ENCODE measurements around the gene TBC1D22A. TPM values are rescaled to one million over a fixed set of nuclear protein-coding genes. Genes with fewer than 3 reads are reported as not detected.

The TBC1D22A gene
- total and polyA plus RNA-seq, 2 donors = 11.8 to 25.7 TPM

DNA sequence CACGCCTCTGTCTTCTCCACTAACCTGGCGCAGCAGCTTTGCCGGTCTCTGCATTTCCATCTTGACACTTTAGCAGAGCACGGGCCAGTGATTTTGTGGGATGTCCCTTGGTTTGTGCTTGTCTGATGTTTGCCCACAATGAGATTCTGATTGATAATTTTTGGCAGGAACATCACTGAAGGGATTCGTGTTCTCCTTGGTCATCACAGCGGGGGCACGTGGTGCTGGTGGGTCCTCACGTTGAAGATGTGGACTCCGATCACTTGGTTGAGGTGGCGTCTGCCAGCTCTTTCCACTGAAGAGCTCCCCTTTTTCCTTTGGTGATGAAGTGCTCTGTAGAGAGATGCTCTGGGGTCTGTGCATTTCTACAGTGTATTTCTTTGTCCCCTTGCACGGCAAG, 37.2 kb downstream of the TBC1D22A start:
- peaks cover 38 to 50% of the 10 kb centered on the region in 2 donors for H3K36me3 ChIP-seq (ENCODE audit: control insufficient read depth in 2 of 2, insufficient read depth in 2 of 2, low read length in 1 of 2)

DNA sequence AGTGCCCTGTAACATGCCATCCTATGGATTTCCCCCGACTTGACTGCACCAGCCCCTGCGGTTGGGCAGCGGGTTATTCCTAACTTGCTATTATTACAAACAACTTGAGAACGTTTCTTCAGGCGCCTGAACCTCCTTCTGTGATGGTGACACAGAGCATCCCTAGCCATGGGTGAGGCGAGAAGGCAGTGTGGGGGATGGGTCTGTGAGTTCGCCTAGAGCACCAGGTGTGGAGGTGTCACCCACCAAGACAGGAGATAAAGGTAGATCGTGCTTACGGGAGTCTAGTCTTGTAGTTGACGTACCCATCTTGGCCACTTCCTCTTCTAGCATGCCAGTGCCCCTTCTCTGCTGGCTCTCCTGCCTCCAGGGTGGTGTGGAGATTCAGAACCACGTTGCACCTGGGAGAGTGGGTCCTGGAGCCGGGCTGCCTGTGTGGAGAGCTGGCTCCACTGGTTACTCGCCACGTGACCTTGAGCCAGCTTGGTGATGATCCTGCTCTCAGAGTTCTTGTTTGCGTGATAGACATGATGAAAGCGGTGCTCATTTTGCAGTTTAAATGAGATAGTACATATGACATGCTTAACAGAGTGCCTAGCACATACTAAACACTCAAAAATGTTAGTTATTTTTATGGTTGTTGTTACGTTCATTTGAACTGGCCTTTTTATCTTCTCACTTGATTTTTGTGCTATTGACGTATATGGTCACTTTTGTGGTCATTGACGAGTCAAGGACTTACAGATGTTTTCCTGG, 37.8 kb downstream of the TBC1D22A start:
- DNase-seq (ENCODE audit: low read depth in 6 of 9, low spot score in 9 of 9) = no peak
- no peaks in the 10 kb centered on the region for H3K9me3 ChIP-seq (ENCODE audit: control insufficient read depth in 2 of 2, insufficient read depth in 1 of 2, low read length in 1 of 2)
- H3K36me3 ChIP-seq (ENCODE audit: control insufficient read depth in 2 of 2, insufficient read depth in 2 of 2, low read length in 1 of 2) = peaks cover 40 to 50% of the 10 kb centered on the region in 2 donors
- H3K27me3 ChIP-seq (ENCODE audit: control insufficient read depth in 2 of 2, insufficient read depth in 1 of 2, low read length in 1 of 2) = no peaks in the 10 kb centered on the region
- no peak overlapping the region for H3K27ac ChIP-seq (ENCODE audit: low read depth in 1 of 2, low read length in 1 of 2)
- H3K4me3 ChIP-seq (ENCODE audit: low read length in 2 of 2) = no peak overlapping the region
- peaks cover 6 to 26% of the 10 kb centered on the region in 2 donors for H3K4me1 ChIP-seq (ENCODE audit: control insufficient read depth in 2 of 2, insufficient read depth in 2 of 2, low read length in 2 of 2)
- WGBS = 92% methylated on average over 19 of the region's 19 CpGs

More for the DNA sequence above, 37.2 kb downstream of the TBC1D22A start:
- Histone ChIP-seq H3K27ac (ENCODE audit: low read depth in 1 of 2, low read length in 1 of 2) (no peak overlapping the region), H3K4me1 (ENCODE audit: control insufficient read depth in 2 of 2, insufficient read depth in 2 of 2, low read length in 2 of 2) (peaks cover 6 to 26% of the 10 kb centered on the region in 2 donors), H3K4me3 (ENCODE audit: low read length in 2 of 2) (no peak overlapping the region), H3K27me3 (ENCODE audit: control insufficient read depth in 2 of 2, insufficient read depth in 1 of 2, low read length in 1 of 2) (no peaks in the 10 kb centered on the region), H3K9me3 (ENCODE audit: control insufficient read depth in 2 of 2, insufficient read depth in 1 of 2, low read length in 1 of 2) (no peaks in the 10 kb centered on the region)
- DNase-seq (ENCODE audit: low read depth in 6 of 9, low spot score in 9 of 9) = no peak
- WGBS = 89% methylated on average over 11 of the region's 11 CpGs

GRCh38 chr22:46801331-46801811, 38.9 kb downstream of the TBC1D22A start:
- Histone ChIP-seq H3K4me3 (ENCODE audit: low read length in 2 of 2) (no peak overlapping the region), H3K27me3 (ENCODE audit: control insufficient read depth in 2 of 2, insufficient read depth in 1 of 2, low read length in 1 of 2) (no peaks in the 10 kb centered on the region), H3K9me3 (ENCODE audit: control insufficient read depth in 2 of 2, insufficient read depth in 1 of 2, low read length in 1 of 2) (no peaks in the 10 kb centered on the region), H3K4me1 (ENCODE audit: control insufficient read depth in 2 of 2, insufficient read depth in 2 of 2, low read length in 2 of 2) (peaks cover 15 to 29% of the 10 kb centered on the region in 2 donors), H3K27ac (ENCODE audit: low read depth in 1 of 2, low read length in 1 of 2) (no peak overlapping the region), H3K36me3 (ENCODE audit: control insufficient read depth in 2 of 2, insufficient read depth in 2 of 2, low read length in 1 of 2) (peaks cover 37 to 45% of the 10 kb centered on the region in 2 donors)
- WGBS = 97% methylated on average over 15 of the region's 15 CpGs
- DNase-seq (ENCODE audit: low read depth in 6 of 9, low spot score in 9 of 9) = no peak

GRCh38 chr22:46801826-46802607, 39.6 kb downstream of the TBC1D22A start:
- 98% methylated on average over 20 of the region's 20 CpGs for WGBS
- H3K27ac ChIP-seq (ENCODE audit: low read depth in 1 of 2, low read length in 1 of 2) = no peak overlapping the region
- H3K36me3 ChIP-seq (ENCODE audit: control insufficient read depth in 2 of 2, insufficient read depth in 2 of 2, low read length in 1 of 2) = peaks cover 36 to 43% of the 10 kb centered on the region in 2 donors
- DNase-seq (ENCODE audit: low read depth in 6 of 9, low spot score in 9 of 9) = no peak
- peaks cover 20 to 34% of the 10 kb centered on the region in 2 donors for H3K4me1 ChIP-seq (ENCODE audit: control insufficient read depth in 2 of 2, insufficient read depth in 2 of 2, low read length in 2 of 2)
- no peaks in the 10 kb centered on the region for H3K9me3 ChIP-seq (ENCODE audit: control insufficient read depth in 2 of 2, insufficient read depth in 1 of 2, low read length in 1 of 2)
- no peaks in the 10 kb centered on the region for H3K27me3 ChIP-seq (ENCODE audit: control insufficient read depth in 2 of 2, insufficient read depth in 1 of 2, low read length in 1 of 2)
- no peak overlapping the region for H3K4me3 ChIP-seq (ENCODE audit: low read length in 2 of 2)

DNA sequence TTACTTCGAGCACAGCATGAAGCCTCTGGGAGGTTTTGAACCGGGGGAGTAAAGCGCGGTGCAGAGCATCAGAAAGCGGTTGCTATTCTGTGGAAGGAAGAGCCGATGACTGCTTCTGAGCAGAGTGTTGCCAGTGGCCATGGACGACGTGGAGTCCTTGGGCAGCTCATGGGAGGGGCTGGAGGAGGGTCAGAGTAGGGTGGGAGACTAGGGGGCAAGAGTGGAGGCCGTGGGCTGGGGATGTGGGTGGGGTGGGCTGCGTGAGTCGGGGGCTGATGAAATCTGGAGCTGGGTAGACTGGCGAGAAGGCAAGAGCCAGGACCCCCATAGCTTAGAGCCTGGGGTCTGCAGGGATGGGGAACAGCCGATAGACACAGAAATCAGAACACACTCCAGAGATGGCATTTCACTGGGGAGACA, 40.2 kb downstream of the TBC1D22A start:
- 97% methylated on average over 13 of the region's 13 CpGs for WGBS
- no peak overlapping the region for H3K4me3 ChIP-seq (ENCODE audit: low read length in 2 of 2)
- DNase-seq (ENCODE audit: low read depth in 6 of 9, low spot score in 9 of 9) = no peak
- no peaks in the 10 kb centered on the region for H3K9me3 ChIP-seq (ENCODE audit: control insufficient read depth in 2 of 2, insufficient read depth in 1 of 2, low read length in 1 of 2)
- peaks cover 25 to 40% of the 10 kb centered on the region in 2 donors for H3K4me1 ChIP-seq (ENCODE audit: control insufficient read depth in 2 of 2, insufficient read depth in 2 of 2, low read length in 2 of 2)
- H3K27ac ChIP-seq (ENCODE audit: low read depth in 1 of 2, low read length in 1 of 2) = no peak overlapping the region
- H3K36me3 ChIP-seq (ENCODE audit: control insufficient read depth in 2 of 2, insufficient read depth in 2 of 2, low read length in 1 of 2) = peaks cover 31 to 37% of the 10 kb centered on the region in 2 donors
- H3K27me3 ChIP-seq (ENCODE audit: control insufficient read depth in 2 of 2, insufficient read depth in 1 of 2, low read length in 1 of 2) = no peaks in the 10 kb centered on the region

GRCh38 chr22:46803031-46803880, 40.8 kb downstream of the TBC1D22A start:
- no peak overlapping the region for H3K27ac ChIP-seq (ENCODE audit: low read depth in 1 of 2, low read length in 1 of 2)
- no peak overlapping the region for H3K4me3 ChIP-seq (ENCODE audit: low read length in 2 of 2)
- no peaks in the 10 kb centered on the region for H3K27me3 ChIP-seq (ENCODE audit: control insufficient read depth in 2 of 2, insufficient read depth in 1 of 2, low read length in 1 of 2)
- 34% methylated on average over 28 of the region's 28 CpGs for WGBS
- DNase-seq (ENCODE audit: low read depth in 6 of 9, low spot score in 9 of 9) = peak; percentile 32 to 80 (median 56)
- peaks cover 25 to 41% of the 10 kb centered on the region in 2 donors for H3K4me1 ChIP-seq (ENCODE audit: control insufficient read depth in 2 of 2, insufficient read depth in 2 of 2, low read length in 2 of 2)
- H3K9me3 ChIP-seq (ENCODE audit: control insufficient read depth in 2 of 2, insufficient read depth in 1 of 2, low read length in 1 of 2) = no peaks in the 10 kb centered on the region
- H3K36me3 ChIP-seq (ENCODE audit: control insufficient read depth in 2 of 2, insufficient read depth in 2 of 2, low read length in 1 of 2) = peaks cover 31% of the 10 kb centered on the region in 2 donors

GRCh38 chr22:46803936-46804335, 41.5 kb downstream of the TBC1D22A start:
- WGBS = 93% methylated on average over 10 of the region's 10 CpGs
- Histone ChIP-seq H3K4me1 (ENCODE audit: control insufficient read depth in 2 of 2, insufficient read depth in 2 of 2, low read length in 2 of 2) (peaks cover 25 to 35% of the 10 kb centered on the region in 2 donors), H3K36me3 (ENCODE audit: control insufficient read depth in 2 of 2, insufficient read depth in 2 of 2, low read length in 1 of 2) (peaks cover 28 to 31% of the 10 kb centered on the region in 2 donors)

DNA sequence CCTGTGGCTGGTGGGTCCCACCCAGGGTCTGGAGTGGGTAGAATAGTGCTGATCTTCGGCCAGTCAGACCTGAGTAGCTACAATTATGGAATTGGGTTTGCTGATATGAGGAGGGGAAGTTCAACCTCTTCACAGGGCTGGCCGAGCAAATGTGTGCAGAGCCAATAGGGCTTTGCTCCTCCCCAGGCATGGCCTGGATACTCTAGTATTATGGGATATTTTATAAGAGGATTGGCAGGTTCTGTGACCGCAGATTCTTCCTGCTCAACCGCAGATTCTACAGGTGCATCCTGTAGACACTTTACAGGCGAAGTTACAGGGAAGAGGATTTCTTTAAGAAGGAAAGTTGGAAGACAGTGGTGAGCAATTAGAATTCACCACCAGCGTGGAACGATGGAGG, 44.3 kb downstream of the TBC1D22A start:
- Histone ChIP-seq H3K4me1 (ENCODE audit: control insufficient read depth in 2 of 2, insufficient read depth in 2 of 2, low read length in 2 of 2) (peaks cover 25% of the 10 kb centered on the region in 2 donors), H3K9me3 (ENCODE audit: control insufficient read depth in 2 of 2, insufficient read depth in 1 of 2, low read length in 1 of 2) (peaks cover 0 to 4% of the 10 kb centered on the region in 2 donors), H3K4me3 (ENCODE audit: low read length in 2 of 2) (no peak overlapping the region), H3K27me3 (ENCODE audit: control insufficient read depth in 2 of 2, insufficient read depth in 1 of 2, low read length in 1 of 2) (no peaks in the 10 kb centered on the region), H3K27ac (ENCODE audit: low read depth in 1 of 2, low read length in 1 of 2) (peak overlapping the region in 1 of 2 donors; percentile 71), H3K36me3 (ENCODE audit: control insufficient read depth in 2 of 2, insufficient read depth in 2 of 2, low read length in 1 of 2) (peaks cover 11 to 20% of the 10 kb centered on the region in 2 donors)
- DNase-seq (ENCODE audit: low read depth in 6 of 9, low spot score in 9 of 9) = peak in 4 of 9 donors; percentile 13 to 63 (median 28)
- whole genome bisulfite sequencing = 13% methylated on average over 7 of the region's 7 CpGs

More at GRCh38 chr22:46803936-46804335, 41.5 kb downstream of the TBC1D22A start:
- no peak overlapping the region for H3K27ac ChIP-seq (ENCODE audit: low read depth in 1 of 2, low read length in 1 of 2)
- no peak for DNase-seq (ENCODE audit: low read depth in 6 of 9, low spot score in 9 of 9)
- H3K9me3 ChIP-seq (ENCODE audit: control insufficient read depth in 2 of 2, insufficient read depth in 1 of 2, low read length in 1 of 2) = peaks cover 0 to 1% of the 10 kb centered on the region in 2 donors
- H3K27me3 ChIP-seq (ENCODE audit: control insufficient read depth in 2 of 2, insufficient read depth in 1 of 2, low read length in 1 of 2) = no peaks in the 10 kb centered on the region
- H3K4me3 ChIP-seq (ENCODE audit: low read length in 2 of 2) = no peak overlapping the region
